ENCODE results near the gene EPB41L2.

DNA sequence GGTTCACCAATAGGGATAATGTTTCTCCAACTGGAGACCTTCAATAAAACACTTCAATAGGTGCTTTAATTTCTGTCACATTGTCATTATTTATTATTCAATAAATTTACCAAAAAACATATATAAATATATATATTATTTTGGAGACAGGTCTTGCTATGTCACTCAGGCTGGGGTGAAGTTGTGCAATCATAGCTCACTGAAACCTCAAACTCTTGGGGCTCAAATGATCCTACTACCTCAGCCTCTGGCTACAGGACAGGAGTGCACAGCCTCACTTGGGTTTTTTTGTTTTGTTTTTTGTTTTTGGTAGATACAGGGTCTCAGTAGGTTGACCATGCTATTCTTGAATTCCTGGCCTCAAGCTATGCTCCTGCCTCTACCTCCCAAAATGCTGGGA is 226.0 kb downstream of the EPB41L2 start:
- TF ChIP-seq POLR2A (IDR thresholded peaks at IDR 0.05), result no peak
- TF ChIP-seq, protein P1, sequence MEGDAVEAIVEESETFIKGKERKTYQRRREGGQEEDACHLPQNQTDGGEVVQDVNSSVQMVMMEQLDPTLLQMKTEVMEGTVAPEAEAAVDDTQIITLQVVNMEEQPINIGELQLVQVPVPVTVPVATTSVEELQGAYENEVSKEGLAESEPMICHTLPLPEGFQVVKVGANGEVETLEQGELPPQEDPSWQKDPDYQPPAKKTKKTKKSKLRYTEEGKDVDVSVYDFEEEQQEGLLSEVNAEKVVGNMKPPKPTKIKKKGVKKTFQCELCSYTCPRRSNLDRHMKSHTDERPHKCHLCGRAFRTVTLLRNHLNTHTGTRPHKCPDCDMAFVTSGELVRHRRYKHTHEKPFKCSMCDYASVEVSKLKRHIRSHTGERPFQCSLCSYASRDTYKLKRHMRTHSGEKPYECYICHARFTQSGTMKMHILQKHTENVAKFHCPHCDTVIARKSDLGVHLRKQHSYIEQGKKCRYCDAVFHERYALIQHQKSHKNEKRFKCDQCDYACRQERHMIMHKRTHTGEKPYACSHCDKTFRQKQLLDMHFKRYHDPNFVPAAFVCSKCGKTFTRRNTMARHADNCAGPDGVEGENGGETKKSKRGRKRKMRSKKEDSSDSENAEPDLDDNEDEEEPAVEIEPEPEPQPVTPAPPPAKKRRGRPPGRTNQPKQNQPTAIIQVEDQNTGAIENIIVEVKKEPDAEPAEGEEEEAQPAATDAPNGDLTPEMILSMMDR (IDR thresholded peaks at IDR 0.05), result no peak
